ENCODE data around the gene NRAS.

The NRAS gene

GRCh38 chr1:114728553-114728952 lies 12.0 kb upstream of the NRAS start:
- no peak for DNase-seq (ENCODE audit: low read depth, low spot score)

- no peak for DNase-seq (ENCODE audit: low read depth, low spot score)
Measured at GRCh38 chr1:114725230-114725629, 8.7 kb upstream of the NRAS start.

- no peak for DNase-seq (ENCODE audit: low read depth, low spot score)
Measured at GRCh38 chr1:114723915-114724314, 7.3 kb upstream of the NRAS start.

- DNase-seq (ENCODE audit: low read depth, low spot score), result no peak
Measured at GRCh38 chr1:114723457-114723856, 6.9 kb upstream of the NRAS start.

DNA sequence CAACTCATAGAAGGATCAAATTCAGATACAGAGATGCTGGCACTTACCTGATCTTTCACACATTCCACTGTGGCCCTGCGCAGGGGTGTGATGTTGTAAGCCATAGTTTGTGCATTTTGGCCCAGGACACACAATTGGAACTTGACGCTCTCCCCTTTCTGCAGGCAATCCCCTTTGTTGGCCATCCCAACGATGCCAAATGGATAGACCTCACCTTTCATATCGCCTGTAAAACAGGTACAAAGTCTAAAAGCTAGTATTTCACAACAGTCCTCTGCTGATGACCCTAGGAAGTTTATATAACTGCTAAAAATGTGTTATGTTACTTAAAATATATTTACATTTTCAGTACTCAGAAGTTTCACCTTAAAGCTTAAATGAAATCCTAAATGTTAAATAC lies 3.9 kb upstream of the NRAS start:
- DNase-seq (ENCODE audit: low read depth, low spot score), result no peak

- no peak for DNase-seq (ENCODE audit: low read depth, low spot score)
Measured at GRCh38 chr1:114719424-114719787, 2.8 kb upstream of the NRAS start.

DNA sequence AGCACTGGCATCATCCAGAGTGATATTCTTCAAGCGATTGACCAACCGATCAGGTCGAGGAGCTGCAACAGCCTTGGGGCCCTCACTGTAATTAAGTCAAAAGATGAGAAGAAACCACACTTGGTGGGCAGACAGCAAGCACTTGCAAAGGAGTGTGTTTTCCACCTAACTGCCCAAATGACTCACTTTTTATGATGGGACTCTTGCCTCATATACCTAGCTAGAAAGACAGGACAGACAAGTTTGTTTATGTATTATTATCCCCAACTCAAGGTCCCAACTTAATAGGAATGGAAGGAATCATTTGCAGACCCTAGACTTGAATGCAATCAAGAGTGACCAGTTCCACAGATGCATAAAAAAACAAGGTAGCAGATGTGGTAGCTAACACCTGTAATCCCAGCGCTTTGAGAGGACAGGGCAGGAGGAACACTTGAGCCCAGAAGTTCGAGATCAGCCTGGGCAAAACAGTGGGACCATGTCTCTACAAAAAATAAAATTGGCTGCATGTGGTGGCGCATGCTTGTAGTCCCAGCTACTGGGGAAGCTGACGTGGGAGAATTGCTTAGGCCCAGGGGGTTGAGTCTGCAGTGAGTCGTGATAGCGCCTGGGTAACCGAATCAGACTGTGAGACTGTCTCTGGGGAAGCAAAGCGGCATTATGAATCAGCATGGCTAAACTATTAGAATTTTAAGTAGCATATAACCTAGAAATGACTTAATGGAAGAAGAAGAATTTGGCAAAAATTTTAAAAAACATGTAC lies 2.3 kb upstream of the NRAS start:
- no peak for DNase-seq (ENCODE audit: low read depth, low spot score)

DNA sequence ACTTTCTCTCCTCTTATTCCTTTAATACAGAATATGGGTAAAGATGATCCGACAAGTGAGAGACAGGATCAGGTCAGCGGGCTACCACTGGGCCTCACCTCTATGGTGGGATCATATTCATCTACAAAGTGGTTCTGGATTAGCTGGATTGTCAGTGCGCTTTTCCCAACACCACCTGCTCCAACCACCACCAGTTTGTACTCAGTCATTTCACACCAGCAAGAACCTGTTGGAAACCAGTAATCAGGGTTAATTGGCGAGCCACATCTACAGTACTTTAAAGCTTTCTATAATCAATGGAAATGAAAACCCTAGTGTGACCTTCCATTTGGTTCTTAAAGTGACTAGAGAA lies 643 bp downstream of the NRAS start:
- DNase-seq (ENCODE audit: low read depth, low spot score), result no peak

DNA sequence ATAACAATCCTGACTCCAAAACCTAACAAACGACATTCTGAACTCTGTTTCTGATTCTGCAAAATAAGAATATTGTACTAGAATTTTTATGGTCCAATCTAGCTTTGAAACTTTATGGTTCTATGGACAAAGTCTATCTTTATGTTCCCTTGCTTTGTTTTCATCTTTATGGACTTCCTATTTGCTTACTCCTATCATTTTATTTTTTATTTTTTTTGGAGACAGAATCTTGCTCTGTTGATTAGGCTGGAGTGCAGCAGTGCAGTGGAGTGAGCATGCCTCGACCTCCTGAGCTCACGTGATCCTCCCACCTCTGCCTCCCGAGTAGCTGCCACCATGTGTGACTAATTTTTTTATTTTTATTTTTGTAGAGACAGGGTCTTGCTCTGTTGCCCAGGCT lies 3.6 kb downstream of the NRAS start:
- DNase-seq (ENCODE audit: low read depth, low spot score), result no peak

DNA sequence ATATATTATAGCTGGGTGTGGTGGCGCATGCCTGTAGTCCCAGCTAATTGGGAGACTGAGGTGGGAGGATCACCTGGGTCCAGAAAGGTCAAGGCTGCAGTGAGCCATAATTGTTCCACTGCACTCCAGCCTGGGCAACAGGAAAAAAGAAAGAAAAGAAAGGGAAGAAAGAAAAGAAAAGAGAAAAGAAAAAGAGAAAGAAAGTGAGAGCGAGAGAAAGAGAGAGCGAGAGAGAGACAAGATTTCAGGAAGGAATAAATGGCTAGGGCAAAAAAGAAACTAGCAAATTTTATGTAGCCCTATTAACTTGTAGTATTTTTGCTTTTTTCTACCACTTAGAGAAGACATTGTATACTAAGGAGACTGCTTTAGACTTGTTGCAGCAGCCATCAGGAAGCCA lies 6.2 kb downstream of the NRAS start:
- no peak for DNase-seq (ENCODE audit: low read depth, low spot score)

GRCh38 chr1:114707604-114708003 lies 9.0 kb downstream of the NRAS start:
- no peak for DNase-seq (ENCODE audit: low read depth, low spot score)

DNA sequence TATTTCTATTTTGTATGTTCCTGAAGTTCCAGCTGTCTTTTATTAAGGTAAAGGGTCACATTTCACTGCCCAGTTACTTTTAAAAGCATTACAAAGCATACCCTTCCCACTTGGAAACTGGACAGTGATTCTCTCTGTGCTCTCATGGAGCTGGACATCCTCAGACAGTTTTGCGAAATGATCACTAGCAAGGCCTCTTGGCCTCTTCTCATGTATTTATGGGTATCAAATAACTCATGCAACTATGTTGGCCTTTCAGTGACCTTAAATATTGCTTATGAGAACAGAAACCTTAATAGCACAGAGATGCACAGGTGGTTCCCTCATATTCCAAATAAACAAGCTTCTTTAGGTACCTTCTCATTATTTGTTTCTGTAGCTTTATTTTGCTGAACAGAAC lies 13.3 kb downstream of the NRAS start:
- DNase-seq (ENCODE audit: low read depth, low spot score), result no peak

DNA sequence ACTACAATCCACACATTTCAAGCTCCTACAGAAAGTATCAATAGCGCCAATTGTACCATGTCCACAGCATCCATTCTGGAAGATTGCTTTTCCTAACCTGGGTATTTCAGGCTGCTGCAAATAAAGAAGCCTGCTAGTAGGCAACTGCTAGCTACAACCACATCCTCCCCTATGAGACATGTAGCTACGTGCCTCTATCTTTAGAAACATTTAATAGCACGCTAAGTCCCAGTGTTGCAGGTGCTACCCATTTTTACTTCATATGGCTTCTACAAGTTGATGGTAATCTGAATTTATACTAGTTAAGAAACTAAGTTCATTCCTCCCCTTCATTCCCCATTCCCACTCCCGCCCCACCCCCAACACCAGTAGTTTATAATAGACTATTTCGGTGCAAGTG lies 13.8 kb downstream of the NRAS start:
- no peak for DNase-seq (ENCODE audit: low read depth, low spot score)

DNA sequence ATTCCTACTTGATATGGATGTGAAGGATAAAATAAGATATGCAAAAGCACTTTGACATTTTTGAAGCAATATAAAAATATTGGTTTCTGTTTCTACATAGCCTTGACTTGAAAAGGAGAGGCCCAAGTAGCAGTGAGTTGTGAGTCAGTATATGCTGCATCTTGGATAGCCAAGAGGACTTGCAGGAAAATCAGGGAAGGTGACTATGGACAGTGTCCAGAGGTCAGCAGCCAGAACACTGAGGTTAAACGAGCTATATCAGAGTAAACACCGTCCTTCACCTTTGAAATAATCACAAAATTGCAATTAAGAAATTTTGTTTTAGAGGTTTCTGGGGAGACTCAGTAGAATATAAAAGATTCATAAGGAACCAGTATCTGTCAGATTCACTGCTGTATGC lies 14.6 kb downstream of the NRAS start:
- DNase-seq (ENCODE audit: low read depth, low spot score), result no peak

DNA sequence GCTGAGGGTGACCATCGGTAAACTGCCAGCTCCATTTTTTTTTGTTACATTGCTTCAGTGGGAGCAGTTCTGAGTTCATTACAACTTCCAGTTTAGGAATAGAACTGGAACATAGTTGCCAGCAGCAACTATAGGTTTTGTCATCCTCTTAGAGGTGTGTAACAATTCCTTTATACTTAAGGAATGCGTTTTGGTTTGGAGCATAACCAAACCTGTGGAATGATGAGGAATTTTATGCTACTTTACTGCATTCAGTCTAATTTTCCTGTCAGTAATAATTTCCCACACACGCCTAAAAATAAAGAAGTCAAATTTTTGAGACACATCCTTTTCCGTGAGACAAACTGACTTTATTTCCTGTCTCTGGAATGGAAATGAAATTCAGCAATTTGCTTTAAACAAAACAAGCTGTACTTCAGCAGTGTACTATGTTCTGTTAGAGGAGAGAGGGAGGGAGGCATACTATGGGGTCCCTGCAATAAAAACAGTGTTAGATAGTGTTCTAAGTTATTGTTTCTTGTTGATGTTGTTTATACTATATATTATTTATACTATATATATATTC lies 16.5 kb downstream of the NRAS start:
- no peak for DNase-seq (ENCODE audit: low read depth, low spot score)

GRCh38 chr1:114696810-114697209 lies 19.8 kb downstream of the NRAS start:
- no peak for DNase-seq (ENCODE audit: low read depth, low spot score)

- no peak for DNase-seq (ENCODE audit: low read depth, low spot score)
Measured at GRCh38 chr1:114695430-114696058, 21.0 kb downstream of the NRAS start, which contains the start of gene AMPD1. TSS of gene AMPD1 (minus strand) at chr1:114695546. CDS start at chr1:114695471, 75 bp downstream.

DNA sequence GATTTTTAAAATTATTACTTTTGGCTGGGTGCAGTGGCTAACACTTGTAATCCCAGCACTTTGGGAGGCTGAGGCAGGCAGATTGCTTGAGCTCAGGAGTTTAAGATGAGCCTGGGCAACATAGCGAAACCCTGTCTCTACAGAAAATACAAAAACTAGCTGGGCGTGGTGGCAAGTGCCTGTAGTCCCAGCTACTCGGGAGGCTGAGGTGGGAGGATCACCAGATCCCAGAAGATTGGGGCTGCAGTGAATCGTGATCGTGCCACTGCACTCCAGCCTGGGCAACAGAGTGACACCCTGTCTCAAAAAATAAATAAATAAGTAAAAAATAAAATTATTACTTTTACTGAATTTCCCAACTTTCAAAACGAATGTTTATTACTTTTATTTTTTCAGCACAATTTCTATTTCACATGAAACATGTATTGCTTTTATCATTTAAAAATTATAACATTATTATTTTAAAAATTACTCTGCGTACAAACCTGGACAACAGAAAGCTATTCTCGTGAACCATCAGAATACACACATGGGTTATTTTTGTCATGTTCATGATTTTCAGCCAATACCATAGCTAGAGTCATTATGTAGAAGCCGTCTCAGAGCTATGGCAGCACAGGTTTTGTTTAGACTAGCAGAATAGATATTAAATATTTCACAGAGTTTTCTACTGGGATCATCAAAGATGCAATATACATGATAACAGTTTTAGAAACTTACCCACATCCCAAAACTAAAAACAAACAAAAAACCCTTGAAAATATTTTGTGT lies 21.8 kb downstream of the NRAS start:
- no peak for DNase-seq (ENCODE audit: low read depth, low spot score)

GRCh38 chr1:114692947-114693346 lies 23.6 kb downstream of the NRAS start:
- DNase-seq (ENCODE audit: low read depth, low spot score), result no peak

- no peak for DNase-seq (ENCODE audit: low read depth, low spot score)
Measured at GRCh38 chr1:114691061-114691460, 25.5 kb downstream of the NRAS start.

DNA sequence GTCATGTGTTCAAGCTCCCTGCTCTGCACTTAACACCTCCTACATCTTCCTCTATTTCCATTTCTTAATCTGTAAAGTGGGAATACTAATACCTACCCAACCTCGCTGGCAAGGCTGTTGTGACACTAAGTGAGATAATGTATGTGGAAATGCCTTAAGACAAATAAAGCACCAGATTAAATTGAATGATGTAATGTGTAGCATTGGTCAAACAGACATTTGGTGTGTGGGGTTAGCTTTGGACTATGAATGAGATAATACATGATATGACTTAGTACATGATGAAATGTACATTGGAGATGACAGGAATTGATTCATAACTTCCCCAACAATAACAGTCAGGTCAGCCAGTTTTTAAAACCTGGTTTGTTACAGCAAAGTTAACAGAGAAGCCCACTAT lies 26.4 kb downstream of the NRAS start:
- DNase-seq (ENCODE audit: low read depth, low spot score), result no peak

DNA sequence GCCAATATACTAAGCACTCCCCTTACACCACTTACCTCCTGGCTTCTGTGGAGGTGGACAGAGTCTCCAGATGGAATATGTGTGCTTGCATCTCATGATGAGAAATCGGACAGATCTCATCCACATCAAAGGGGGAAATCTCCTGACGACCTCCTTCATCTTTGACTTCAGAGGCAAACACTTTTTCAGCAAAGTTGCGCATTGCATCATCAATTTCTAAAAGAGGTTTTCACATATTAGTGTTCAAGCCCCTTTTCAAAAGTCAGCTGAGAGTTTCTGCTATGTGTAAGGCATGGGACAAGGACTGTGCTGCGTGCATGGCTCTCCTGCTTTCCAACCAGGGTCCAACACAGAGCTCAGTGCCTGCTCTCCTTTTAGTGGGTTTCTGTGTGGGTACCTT lies 28.0 kb downstream of the NRAS start:
- DNase-seq (ENCODE audit: low read depth, low spot score), result no peak

- no peak for DNase-seq (ENCODE audit: low read depth, low spot score)
Measured at GRCh38 chr1:114685851-114686250, 30.7 kb downstream of the NRAS start.
